Ovary (tissue), 3 donors: ENCODE data around the gene MRPS17.

Source experiments
- CTCF ChIP-seq, 3 donors: fragments of 450-650 bp in 2 of 3; fragments of 200-600 bp in 1 of 3; IDR thresholded peaks; one replicate each; pipeline versions ENCODE4 v1.5.1 to v1.8.0; 2016 to 2022; ENCODE audit warnings: antibody characterized with exemption in 3 of 3, mild to moderate bottlenecking in 1 of 3
- POLR2A ChIP-seq: fragments of 450-650 bp; IDR thresholded peaks from one replicate; pipeline ENCODE4 v1.6.1; 2017; ENCODE audit warnings: antibody characterized with exemption, mild to moderate bottlenecking, moderate library complexity
- donor health status: DM: no; HTN: no; CAD: no.

- TF ChIP-seq POLR2A, result no peak
- no peak for TF ChIP-seq CTCF (IDR thresholded peaks at IDR 0.05)
Measured at GRCh38 chr7:56003749-56004148, 52.1 kb downstream of the MRPS17 start.
